ENCODE results near the gene BANK1.

The BANK1 gene

GRCh38 chr4:101790521-101791181 lies at the start of gene BANK1:
TSS of gene BANK1 (plus strand) at chr4:101790730. CDS start at chr4:101790881, 151 bp downstream.
- Histone ChIP-seq H3K4me3 (ENCODE audit: insufficient read length, low read depth) (no peak within 1 kb of the TSS), H3K27me3 (ENCODE audit: insufficient read depth, insufficient read length) (no peaks in the 10 kb centered on the region), H3K36me3 (ENCODE audit: insufficient read depth, insufficient read length, low read length) (no peaks in the 10 kb centered on the region), H3K9ac (ENCODE audit: insufficient read length, low read depth) (no peak within 1 kb of the TSS), H3K9me3 (ENCODE audit: insufficient read depth, low read length) (no peaks in the 10 kb centered on the region), H3K4me1 (ENCODE audit: insufficient read depth, insufficient read length) (no peaks in the 10 kb centered on the region)
- TF ChIP-seq YY1 (IDR thresholded peaks at IDR 0.05; ENCODE audit: insufficient read depth, insufficient read length) (no peak), ZNF274 (IDR thresholded peaks at IDR 0.05; ENCODE audit: low read depth, low read length) (no peak), SUZ12 (IDR thresholded peaks at IDR 0.05; ENCODE audit: extremely low read depth, insufficient read depth, insufficient read length) (no peak)
- DNase-seq (ENCODE audit: low read depth, low spot score), result no peak

GRCh38 chr4:101753721-101754120 lies 36.8 kb upstream of the BANK1 start:
- no peak for DNase-seq (ENCODE audit: low read depth, low spot score)
- Histone ChIP-seq H3K27me3 (ENCODE audit: insufficient read depth, insufficient read length) (no peaks in the 10 kb centered on the region), H3K36me3 (ENCODE audit: insufficient read depth, insufficient read length, low read length) (no peaks in the 10 kb centered on the region), H3K4me3 (ENCODE audit: insufficient read length, low read depth) (no peak overlapping the region), H3K9ac (ENCODE audit: insufficient read length, low read depth) (no peak overlapping the region), H3K4me1 (ENCODE audit: insufficient read depth, insufficient read length) (no peaks in the 10 kb centered on the region), H3K9me3 (ENCODE audit: insufficient read depth, low read length) (no peaks in the 10 kb centered on the region)
- no peak for TF ChIP-seq YY1 (IDR thresholded peaks at IDR 0.05; ENCODE audit: insufficient read depth, insufficient read length)
- TF ChIP-seq SUZ12 (IDR thresholded peaks at IDR 0.05; ENCODE audit: extremely low read depth, insufficient read depth, insufficient read length), result no peak
- no peak for TF ChIP-seq ZNF274 (IDR thresholded peaks at IDR 0.05; ENCODE audit: low read depth, low read length)

GRCh38 chr4:101756181-101756580 lies 34.3 kb upstream of the BANK1 start:
- DNase-seq (ENCODE audit: low read depth, low spot score), result no peak
- Histone ChIP-seq H3K4me1 (ENCODE audit: insufficient read depth, insufficient read length) (no peaks in the 10 kb centered on the region), H3K27me3 (ENCODE audit: insufficient read depth, insufficient read length) (no peaks in the 10 kb centered on the region), H3K9ac (ENCODE audit: insufficient read length, low read depth) (no peak overlapping the region), H3K4me3 (ENCODE audit: insufficient read length, low read depth) (no peak overlapping the region), H3K36me3 (ENCODE audit: insufficient read depth, insufficient read length, low read length) (no peaks in the 10 kb centered on the region), H3K9me3 (ENCODE audit: insufficient read depth, low read length) (no peaks in the 10 kb centered on the region)
- TF ChIP-seq SUZ12 (IDR thresholded peaks at IDR 0.05; ENCODE audit: extremely low read depth, insufficient read depth, insufficient read length), result no peak
- no peak for TF ChIP-seq ZNF274 (IDR thresholded peaks at IDR 0.05; ENCODE audit: low read depth, low read length)
- TF ChIP-seq YY1 (IDR thresholded peaks at IDR 0.05; ENCODE audit: insufficient read depth, insufficient read length), result no peak

DNA sequence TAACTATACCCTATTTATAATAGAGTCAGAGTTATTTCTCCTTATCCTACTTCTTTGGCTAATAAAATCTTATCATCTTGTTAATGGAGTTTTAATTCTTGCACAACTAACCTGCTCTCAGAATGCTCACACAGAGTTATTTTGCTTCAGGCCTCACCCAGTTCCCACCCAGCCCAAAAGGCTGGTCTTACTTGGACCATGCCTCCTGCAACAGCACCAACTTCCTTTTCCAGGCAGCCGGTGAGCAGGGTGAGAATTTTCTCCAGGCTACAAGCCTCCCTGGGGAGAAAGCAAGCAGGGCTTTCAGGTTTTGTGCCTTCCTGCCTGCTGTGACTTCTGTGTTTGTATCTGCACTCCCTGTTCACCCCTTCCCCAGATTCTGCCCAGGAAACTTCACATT lies 29.1 kb upstream of the BANK1 start:
- H3K36me3 ChIP-seq (ENCODE audit: insufficient read depth, insufficient read length, low read length), result no peaks in the 10 kb centered on the region
- H3K4me1 ChIP-seq (ENCODE audit: insufficient read depth, insufficient read length), result no peaks in the 10 kb centered on the region
- H3K27me3 ChIP-seq (ENCODE audit: insufficient read depth, insufficient read length), result no peaks in the 10 kb centered on the region
- no peak for DNase-seq (ENCODE audit: low read depth, low spot score)
- TF ChIP-seq ZNF274 (IDR thresholded peaks at IDR 0.05; ENCODE audit: low read depth, low read length) (no peak), YY1 (IDR thresholded peaks at IDR 0.05; ENCODE audit: insufficient read depth, insufficient read length) (no peak), SUZ12 (IDR thresholded peaks at IDR 0.05; ENCODE audit: extremely low read depth, insufficient read depth, insufficient read length) (no peak)
- H3K9me3 ChIP-seq (ENCODE audit: insufficient read depth, low read length), result no peaks in the 10 kb centered on the region
- H3K9ac ChIP-seq (ENCODE audit: insufficient read length, low read depth), result no peak overlapping the region
- no peak overlapping the region for H3K4me3 ChIP-seq (ENCODE audit: insufficient read length, low read depth)

DNA sequence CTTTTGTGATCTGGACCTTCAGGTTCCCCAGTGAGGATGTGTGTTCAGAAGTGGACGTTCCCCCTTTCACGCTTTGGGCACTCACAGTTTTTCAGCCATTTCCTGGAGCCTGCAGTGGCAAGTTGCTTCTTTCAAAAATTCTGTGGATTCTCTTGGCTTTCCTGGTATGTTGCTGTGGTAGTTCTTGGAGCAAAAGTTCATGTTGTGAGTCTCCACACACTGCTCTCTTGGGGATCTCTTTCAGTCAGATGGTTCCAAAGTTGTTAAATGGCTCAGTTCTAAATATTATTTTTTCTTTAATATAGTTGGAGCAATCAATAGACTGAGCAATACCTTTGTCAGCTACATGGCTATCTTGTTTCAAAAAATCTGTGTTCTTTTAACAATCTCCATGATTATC lies 28.5 kb upstream of the BANK1 start:
- no peaks in the 10 kb centered on the region for H3K27me3 ChIP-seq (ENCODE audit: insufficient read depth, insufficient read length)
- TF ChIP-seq SUZ12 (IDR thresholded peaks at IDR 0.05; ENCODE audit: extremely low read depth, insufficient read depth, insufficient read length) (no peak), YY1 (IDR thresholded peaks at IDR 0.05; ENCODE audit: insufficient read depth, insufficient read length) (no peak), ZNF274 (IDR thresholded peaks at IDR 0.05; ENCODE audit: low read depth, low read length) (no peak)
- no peaks in the 10 kb centered on the region for H3K9me3 ChIP-seq (ENCODE audit: insufficient read depth, low read length)
- no peaks in the 10 kb centered on the region for H3K4me1 ChIP-seq (ENCODE audit: insufficient read depth, insufficient read length)
- no peak overlapping the region for H3K4me3 ChIP-seq (ENCODE audit: insufficient read length, low read depth)
- no peaks in the 10 kb centered on the region for H3K36me3 ChIP-seq (ENCODE audit: insufficient read depth, insufficient read length, low read length)
- H3K9ac ChIP-seq (ENCODE audit: insufficient read length, low read depth), result no peak overlapping the region
- no peak for DNase-seq (ENCODE audit: low read depth, low spot score)

- Histone ChIP-seq H3K9ac (ENCODE audit: insufficient read length, low read depth) (no peak overlapping the region), H3K27me3 (ENCODE audit: insufficient read depth, insufficient read length) (no peaks in the 10 kb centered on the region), H3K9me3 (ENCODE audit: insufficient read depth, low read length) (no peaks in the 10 kb centered on the region), H3K4me3 (ENCODE audit: insufficient read length, low read depth) (no peak overlapping the region), H3K4me1 (ENCODE audit: insufficient read depth, insufficient read length) (no peaks in the 10 kb centered on the region), H3K36me3 (ENCODE audit: insufficient read depth, insufficient read length, low read length) (no peaks in the 10 kb centered on the region)
- TF ChIP-seq YY1 (IDR thresholded peaks at IDR 0.05; ENCODE audit: insufficient read depth, insufficient read length) (no peak), ZNF274 (IDR thresholded peaks at IDR 0.05; ENCODE audit: low read depth, low read length) (no peak), SUZ12 (IDR thresholded peaks at IDR 0.05; ENCODE audit: extremely low read depth, insufficient read depth, insufficient read length) (no peak)
- no peak for DNase-seq (ENCODE audit: low read depth, low spot score)
Observed at GRCh38 chr4:101762534-101762933, 28.0 kb upstream of the BANK1 start.

DNA sequence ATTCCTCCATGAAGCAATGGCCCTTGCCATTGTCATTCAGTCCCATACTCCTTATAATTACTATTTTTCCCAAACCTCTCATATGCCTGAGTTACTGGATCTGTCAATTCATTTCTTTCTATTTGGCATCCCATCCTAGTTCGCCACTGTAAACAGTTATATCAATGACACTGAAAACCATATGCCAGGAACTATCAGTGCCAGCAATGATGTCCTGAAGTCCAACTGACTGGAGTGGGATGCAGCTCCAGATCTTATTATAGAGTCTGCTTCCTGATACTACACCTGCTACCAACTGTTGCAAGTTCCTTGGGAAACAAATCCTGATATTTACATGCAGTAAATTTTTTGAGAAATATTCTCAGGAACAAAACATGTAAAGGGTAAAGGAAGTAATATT lies 27.0 kb upstream of the BANK1 start:
- Histone ChIP-seq H3K9me3 (ENCODE audit: insufficient read depth, low read length) (no peaks in the 10 kb centered on the region), H3K9ac (ENCODE audit: insufficient read length, low read depth) (no peak overlapping the region), H3K36me3 (ENCODE audit: insufficient read depth, insufficient read length, low read length) (no peaks in the 10 kb centered on the region), H3K4me3 (ENCODE audit: insufficient read length, low read depth) (no peak overlapping the region), H3K4me1 (ENCODE audit: insufficient read depth, insufficient read length) (no peaks in the 10 kb centered on the region), H3K27me3 (ENCODE audit: insufficient read depth, insufficient read length) (no peaks in the 10 kb centered on the region)
- no peak for DNase-seq (ENCODE audit: low read depth, low spot score)
- TF ChIP-seq ZNF274 (IDR thresholded peaks at IDR 0.05; ENCODE audit: low read depth, low read length) (no peak), YY1 (IDR thresholded peaks at IDR 0.05; ENCODE audit: insufficient read depth, insufficient read length) (no peak), SUZ12 (IDR thresholded peaks at IDR 0.05; ENCODE audit: extremely low read depth, insufficient read depth, insufficient read length) (no peak)

Data from NT2/D1 (cell line).